ENCODE measurements around the gene RPIA. TPM values are rescaled to one million over a fixed set of nuclear protein-coding genes. Genes with fewer than 3 reads are reported as not detected.
"Not testable (repeated sequence)": the region's sequence is repeated elsewhere in the genome, so short reads cannot be mapped to it uniquely, and the experiment has no call there.

RPIA gene
- total RNA-seq, 1 donor from 2014 or later, result 15.2 TPM

DNA sequence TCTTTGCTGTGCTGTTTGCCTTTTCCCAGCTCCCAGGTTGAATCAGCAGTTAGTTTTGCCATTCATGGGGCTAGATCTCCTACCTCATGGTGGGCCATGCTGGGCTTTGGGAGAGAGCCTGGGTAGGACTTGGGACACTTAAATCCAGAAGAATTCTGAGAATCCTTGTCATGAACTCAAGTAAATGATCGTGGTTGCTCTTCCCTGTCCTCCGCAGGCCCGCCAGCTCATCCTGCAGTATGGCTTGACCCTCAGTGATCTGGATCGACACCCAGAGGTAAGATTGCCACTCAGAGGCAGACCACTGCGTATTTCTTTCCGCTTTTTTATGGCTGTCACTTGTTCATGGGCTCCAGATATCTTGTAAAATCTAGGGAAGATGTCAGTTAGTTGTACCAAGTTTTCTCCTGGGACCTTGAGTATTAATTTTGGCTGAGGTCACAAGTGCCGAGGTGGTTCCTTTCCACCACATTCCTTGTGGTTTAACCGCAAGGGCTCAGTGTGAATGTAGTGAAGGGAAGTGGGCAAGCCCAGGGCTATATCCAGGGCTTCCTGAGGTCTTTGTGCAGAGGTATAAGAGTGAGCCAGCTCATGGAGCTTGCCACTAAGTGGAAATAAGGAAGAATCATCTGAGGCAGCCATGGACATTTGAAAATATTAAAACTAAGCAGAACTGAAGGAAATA, 37.7 kb downstream of the RPIA start:
- DNase-seq (ENCODE audit: extremely low read depth, low read depth, low spot score), result no peak

DNA sequence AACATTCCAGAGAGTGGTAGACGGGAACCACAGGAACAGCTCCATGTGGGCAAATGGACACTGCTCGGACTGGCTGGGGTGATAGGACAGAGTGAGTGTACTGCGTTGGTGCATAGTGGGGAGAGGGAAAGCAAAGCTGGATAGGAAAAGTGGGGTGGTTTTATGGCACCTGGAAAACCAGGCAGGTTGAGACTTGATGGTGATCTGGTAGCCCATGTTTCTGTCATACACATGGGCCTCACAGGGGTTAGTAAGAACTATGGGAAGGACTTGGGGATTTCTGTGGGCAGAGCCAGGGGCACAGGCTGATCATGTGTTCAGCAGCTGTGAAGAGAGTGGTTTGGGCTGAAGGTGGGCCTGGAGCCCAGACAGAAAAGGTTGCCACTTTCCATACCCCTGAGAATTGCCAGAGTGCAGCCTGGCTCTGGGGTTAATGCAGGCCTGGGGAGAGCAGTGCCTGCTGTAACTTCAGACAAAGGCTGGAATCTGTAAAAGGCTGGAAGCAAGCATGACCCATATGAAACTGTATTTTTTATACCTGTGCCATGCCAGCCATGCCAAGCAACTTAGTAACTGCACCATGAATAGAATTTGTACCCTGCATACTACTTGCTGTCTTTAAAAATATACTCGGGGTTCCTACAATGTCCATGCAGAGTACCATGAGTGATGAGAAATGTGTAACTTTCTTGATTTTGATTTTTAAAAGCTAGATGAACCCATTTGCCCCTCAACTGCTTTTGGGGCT, 41.9 kb downstream of the RPIA start:
- no peak for DNase-seq (ENCODE audit: extremely low read depth, low read depth, low spot score)

DNA sequence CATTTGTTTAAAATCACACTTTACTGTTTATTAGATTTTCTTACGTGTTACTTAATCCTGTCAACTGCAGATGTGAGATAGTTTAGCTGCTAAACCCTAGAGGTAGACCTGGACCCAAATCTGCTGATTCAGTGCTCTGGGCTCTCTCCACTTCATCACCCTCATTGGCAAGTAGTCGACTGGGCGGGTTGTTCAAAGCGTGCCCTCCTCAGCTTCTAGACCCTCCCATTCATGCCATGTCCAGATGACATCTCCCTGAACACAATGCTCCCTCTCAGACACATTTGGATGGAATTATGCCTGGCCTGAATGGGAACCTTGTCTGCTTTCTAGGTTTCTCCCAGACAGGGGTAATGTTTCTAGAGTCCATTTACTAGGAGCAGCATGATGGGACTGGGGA, 43.7 kb downstream of the RPIA start:
- DNase-seq (ENCODE audit: extremely low read depth, low read depth, low spot score), result no peak

DNA sequence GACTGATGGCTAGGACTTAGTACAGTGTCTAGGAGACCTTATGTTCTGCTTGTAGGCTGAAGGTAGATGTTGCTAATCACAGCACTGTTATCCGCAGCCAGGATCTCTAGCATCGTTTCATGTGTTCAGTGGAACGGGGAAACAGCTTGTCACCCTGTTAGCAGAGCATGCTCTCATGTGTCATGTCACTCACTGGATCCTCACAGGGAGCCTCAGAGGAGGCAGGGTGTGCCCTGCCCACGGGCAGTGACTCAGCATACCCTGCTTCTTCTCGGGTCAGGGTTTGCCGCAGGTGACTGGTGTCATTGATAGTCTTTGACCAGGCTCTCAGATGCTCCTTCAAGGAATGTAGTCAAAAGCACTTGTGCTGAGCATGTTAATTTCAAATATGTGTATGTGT, 44.4 kb downstream of the RPIA start:
- DNase-seq (ENCODE audit: extremely low read depth, low read depth, low spot score), result no peak

DNA sequence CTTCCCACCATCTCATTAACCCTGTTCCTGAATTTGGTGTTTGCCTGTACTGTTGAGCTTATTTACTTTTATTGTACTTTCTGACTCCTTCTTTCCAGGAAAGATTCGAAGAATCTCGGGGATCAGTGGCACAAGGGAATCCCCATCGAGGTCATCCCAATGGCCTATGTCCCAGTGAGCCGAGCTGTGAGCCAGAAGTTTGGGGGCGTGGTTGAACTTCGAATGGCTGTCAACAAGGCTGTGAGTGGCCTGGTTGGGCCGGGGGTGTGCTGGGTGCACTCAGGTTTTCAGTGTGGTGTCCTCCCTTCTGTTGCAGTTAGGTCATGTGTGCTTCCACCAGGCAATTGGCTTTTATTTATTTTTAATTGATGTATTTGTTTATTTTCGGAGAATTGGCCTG, 45.0 kb downstream of the RPIA start:
- no peak for DNase-seq (ENCODE audit: extremely low read depth, low read depth, low spot score)

DNA sequence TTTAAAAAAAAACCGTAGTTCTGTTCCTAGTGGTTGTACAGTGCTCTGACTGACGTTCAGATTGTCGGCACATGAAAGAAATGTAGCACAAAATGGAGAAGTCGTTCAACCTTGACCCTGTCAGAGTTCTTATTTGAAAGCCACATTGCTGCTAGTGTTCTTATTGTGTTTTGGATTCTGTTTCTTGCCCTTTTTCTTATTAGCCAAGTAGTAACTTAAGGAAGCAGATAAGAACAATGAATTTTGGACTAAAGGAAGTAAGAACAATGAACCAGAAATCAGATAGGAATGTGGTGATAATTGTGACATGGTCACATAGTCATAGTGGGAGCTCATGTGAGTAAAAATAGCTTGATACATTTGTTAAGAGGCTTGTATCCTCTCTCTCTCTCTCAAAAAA, 45.9 kb downstream of the RPIA start:
- peak; percentile 95 for DNase-seq (ENCODE audit: extremely low read depth, low read depth, low spot score)

DNA sequence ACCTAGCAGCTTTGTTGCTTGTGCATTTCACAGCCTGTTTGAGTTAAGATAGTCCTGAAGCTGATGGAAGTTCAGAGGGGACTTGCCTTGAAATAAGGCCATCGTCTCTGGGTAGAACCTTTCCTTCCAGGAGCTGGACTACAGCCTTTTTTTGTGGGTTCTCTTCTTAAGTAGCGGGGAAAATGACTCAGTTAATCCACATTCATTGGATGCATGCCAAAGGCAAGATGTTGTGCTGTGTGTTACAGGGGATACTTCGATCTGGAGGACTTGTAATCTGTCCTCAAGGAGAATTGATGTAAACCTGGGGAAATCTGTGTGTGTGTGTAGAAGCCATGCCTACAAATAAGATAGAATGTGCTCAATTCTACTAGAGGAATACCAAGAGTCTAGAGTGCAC, 46.8 kb downstream of the RPIA start:
- DNase-seq (ENCODE audit: extremely low read depth, low read depth, low spot score), result peak; percentile 75

DNA sequence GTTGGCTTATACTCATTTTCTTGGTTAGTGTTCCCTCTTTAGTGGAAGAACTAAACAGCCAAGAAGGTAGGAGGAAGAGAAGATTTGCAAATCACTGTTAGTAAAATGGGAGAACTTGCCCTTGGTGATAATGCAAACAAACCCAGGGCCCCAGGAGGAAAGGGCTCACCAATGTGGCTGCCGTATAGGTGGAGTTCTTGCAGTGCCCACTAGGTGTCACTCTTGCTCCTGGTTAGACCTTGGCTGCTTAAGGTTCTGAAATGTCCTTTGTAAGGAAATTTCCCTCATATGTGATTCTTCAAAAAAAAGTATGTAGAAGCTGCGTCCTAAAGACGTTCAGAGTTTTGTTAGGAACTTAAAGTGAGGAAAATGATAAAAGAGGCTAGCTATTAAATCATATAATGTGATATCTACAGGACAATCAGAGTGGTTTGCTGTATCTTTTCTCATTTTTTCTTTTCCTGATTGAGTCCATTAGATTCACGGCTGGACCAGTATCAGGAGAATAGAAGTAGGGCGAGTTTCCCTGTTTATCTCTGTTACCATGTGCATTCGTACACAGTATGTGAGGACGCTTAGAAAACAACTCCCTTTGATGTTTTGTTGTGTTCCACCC, 48.6 kb downstream of the RPIA start:
- DNase-seq (ENCODE audit: extremely low read depth, low read depth, low spot score), result peak; percentile 77

DNA sequence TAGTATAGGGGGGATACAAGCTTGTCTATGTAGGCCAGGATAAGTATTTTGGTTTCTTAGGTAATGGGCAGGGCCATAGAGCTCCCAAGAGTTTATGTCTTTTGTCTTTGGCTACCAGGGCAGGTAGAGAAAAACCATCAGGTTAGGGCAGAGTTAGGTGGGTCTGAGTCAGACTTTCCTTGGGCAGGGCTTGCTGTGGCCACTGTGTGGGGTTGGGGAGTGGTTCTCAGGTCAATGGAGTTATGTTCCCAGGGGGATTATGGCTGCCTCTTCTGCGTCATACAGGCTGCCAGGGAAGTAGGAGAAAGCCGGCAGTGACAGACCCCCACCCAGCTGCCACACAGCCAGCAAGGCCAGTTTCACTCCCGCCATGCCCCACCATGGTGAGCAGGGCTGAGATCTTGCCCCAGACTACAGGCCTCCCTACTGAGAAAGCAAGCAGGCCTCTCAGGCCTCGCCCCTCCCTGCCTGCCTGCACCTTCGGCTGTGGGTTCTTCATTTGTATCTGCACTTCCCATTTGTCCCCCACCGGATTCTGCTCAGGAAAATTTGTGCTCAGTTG, 55.5 kb downstream of the RPIA start:
- no peak for DNase-seq (ENCODE audit: extremely low read depth, low read depth, low spot score)

DNA sequence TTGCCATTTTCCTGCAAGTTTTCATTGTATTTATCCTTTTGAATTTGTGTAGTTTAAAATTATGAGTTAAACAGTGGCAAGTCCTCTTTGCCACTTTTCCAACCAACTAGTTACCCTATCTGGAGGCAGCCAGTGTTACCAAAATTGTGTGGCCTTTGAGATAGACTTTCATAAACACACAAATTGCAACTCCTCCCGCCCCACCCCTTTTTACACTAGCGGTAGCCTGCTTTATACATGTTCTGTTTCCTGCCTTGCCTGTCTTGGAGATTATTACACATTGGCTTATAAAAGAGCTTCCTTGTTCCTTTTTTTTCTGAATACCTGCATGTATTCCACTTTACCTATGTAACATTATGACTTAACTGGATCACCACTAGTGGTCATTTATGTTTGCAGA, 56.5 kb downstream of the RPIA start:
- no peak for DNase-seq (ENCODE audit: extremely low read depth, low read depth, low spot score)

DNA sequence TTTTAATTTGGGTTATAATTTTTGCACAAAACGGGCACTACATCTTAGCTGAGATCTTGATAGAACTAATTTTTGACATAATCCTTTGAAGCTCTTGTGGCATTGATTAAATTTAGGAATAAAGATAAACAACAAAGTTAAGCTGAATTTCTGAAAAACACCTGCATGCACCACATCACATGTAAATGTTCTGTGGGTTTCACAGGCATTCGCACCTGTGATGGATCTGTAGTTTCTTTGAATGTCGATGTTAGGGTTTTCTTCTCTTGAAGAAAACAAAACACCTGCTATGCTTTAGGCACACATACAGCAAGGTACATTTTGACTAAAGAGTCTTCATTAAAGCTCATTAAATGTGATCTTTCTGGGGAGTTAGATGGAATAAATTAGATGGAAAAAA, 60.3 kb downstream of the RPIA start:
- no peak for DNase-seq (ENCODE audit: extremely low read depth, low read depth, low spot score)

DNA sequence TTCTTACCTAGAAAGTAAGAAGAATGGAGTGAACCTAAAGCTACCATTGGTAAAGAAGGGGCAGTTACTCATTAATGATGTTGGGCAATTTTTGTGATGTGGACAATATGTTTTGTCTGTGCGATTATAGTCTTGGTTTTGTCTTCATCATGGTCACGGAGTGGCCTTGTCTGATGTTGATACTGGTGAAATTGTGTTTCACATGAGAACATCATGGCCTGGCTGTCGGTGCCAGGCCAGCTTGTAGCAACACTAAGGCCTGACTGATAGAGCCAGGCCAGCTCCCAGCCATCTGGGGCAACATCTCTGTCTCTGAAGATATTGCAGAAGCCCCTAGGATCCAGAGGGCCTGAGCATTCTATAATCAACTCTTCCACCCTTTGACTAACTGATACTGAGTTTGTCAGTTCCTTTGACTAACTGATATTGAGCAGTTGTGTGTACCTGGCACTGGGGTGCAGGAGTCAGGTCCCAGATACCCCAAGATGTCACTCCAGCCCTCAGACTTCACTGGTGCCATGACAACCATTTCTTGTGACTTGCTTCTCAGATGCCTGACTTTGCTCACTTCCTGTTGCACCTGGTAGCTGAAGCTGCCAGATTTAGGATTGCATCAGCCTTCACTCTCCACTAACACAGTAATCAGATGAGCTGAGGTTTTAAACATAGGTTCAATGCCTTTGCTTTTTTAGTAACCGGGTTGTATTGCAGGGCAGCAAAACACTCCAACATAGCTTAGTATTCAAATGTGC, 62.5 kb downstream of the RPIA start:
- no peak for DNase-seq (ENCODE audit: extremely low read depth, low read depth, low spot score)

DNA sequence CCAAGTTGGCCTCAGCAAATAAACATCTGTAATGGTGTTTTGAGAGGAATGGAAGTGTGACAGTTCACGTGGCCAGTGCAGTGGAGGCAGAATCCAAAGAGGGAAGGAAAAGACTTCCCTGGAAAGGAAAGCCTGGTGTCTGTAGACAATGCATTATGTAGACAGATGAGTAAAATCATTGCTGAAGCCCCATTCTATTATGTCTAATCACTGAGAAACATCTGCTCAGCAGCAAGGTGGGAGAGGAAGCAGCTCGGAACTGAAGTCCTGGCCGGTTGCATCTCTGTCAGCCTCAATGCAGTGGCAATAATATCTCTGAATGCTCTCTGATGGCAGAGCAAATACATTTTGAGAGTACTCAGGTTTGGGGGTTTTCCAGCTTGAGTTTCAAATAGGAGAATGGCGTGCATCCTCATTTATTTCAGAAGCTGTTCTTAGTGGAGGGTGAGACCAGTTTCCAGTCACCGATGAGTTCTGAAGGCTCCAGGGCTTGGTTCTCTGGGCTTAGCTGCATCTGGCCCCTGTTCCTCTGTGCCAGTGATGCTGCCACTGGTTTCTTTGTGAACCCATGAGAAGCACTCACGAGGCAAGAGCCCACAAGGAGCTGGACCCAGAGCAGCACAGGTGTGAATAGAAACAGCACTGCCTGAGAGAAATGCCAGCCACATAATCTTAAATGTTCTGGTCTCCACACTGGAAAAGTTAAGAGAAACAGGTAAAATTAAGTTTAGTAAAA, 63.3 kb downstream of the RPIA start:
- DNase-seq (ENCODE audit: extremely low read depth, low read depth, low spot score), result no peak

DNA sequence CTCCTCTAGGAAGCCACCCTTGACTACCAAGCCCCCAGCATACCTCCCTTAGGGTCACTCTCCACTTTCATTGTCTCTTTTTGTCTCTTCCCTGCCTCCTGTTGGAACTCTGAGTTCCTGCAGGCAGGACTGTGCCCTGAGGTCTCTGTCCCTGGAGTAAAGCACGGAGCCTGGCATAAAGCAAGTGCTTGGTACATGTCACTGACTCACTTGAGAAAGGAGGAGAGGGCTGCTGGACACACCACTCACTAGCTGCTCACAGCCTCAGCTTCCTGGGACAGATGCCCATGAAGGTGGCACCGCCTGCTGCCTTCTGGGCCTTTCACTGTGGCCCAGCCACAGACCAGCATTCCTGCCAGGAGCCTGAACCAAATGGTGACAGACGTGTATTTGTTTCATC, 64.4 kb downstream of the RPIA start:
- DNase-seq (ENCODE audit: extremely low read depth, low read depth, low spot score), result no peak

DNA sequence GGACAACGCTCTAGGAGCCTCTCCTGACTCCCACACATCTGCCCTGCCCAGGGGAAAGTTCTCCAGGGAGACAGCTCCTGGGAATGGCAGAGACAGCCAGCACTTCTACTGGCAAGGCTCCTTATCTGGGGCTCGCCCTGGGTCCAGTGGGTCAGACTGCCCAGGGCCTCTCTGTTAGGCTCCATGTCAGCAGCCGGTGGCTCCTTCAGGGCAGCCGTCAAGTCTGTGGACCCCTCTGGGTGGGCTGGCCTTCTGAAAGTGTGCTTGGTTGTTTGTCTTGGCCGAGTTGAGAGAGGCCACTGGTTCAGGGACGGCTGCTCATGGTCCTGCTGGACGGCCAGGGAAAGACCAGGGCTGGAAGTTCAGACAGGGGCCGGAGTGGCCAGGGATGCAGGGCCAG, 65.6 kb downstream of the RPIA start:
- no peak for DNase-seq (ENCODE audit: extremely low read depth, low read depth, low spot score)

DNA sequence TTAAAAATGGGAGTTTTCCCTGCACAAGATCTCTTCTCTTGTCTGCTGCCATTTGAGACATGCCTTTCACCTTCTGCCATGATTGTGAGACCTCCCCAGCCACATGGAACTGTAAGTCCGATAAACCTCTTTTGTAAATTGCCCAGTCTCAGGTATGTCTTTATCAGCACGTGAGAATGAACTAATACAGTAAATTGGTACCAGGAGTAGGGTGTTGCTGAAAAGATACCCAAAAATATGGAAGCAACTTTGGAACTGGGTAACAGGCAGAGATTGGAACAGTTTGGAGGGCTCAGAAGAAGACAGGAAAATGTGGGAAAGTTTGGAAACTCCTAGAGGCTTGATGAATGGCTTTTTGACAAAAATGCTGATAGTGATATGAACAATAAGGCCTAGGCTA, 67.2 kb downstream of the RPIA start:
- not testable (repeated sequence) for DNase-seq (ENCODE audit: extremely low read depth, low read depth, low spot score)

DNA sequence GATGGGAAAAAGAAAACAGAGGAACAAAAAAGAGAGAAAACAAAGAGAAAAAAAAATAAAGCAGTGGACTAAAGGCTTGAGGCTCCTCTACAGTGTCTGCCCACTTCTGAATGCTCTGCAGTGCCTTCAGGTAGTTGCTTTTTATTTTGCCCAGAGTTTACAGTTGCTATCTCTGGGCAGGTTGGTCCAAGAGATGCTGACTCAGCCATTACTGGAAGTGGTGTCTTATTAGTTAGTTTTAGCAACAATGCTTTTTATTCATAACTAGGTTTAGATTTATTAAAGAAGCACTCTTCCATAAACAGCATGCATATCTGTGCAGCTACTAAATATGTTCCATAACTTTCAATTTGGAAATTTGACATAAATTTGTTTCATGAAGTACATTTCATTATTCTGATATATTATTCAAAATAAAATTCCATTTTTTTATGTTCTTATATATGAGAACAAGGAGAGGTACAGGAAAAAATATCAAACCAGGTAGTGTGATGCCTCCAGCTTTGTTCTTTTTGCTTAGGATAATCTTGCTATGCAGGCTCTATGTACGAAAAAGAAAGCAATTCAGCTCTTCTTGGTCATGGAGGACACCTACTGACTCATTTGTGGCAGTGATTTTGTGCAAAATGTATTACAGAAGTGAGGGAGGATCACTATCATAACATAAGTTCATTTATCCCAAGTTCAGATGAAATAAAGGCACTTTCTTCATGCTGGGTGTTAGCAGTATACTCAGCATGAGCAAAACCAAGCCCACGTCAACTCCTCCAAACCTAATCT, 69.5 kb downstream of the RPIA start:
- DNase-seq (ENCODE audit: extremely low read depth, low read depth, low spot score), result no peak

DNA sequence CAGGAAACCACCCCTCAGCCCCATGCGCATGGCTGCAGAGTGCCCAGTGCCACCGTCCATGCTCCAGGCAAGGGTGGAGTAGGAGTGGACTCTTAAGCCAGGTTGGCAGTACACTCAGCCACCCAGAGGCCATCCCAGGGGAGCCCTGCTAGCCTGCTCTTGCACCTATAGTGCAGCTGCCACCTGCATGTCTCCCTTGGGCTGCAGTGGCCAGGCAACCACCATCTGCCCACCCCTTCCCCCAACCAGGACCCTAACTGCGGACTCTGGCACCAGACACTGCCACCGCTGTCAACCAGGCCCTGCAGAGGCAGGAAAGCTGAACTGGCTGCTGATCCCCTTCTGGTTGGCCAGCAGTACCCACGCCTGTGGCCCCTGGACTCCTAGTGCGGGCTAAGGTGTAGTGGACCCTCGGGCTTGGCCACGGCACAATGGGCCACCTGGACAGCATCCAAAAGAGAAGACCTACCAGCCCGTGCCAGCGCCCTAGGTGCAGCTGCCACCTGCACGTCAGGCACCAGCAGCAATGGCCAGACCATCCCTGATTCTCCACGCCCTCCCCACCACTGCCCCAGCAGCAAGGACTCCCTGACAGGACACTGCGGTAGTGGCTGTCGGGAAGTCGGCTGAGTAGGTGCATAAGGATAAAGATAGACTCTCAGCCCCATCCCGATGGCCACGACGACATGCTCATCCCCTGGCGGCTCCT, 72.8 kb downstream of the RPIA start:
- no peak for DNase-seq (ENCODE audit: extremely low read depth, low read depth, low spot score)

DNA sequence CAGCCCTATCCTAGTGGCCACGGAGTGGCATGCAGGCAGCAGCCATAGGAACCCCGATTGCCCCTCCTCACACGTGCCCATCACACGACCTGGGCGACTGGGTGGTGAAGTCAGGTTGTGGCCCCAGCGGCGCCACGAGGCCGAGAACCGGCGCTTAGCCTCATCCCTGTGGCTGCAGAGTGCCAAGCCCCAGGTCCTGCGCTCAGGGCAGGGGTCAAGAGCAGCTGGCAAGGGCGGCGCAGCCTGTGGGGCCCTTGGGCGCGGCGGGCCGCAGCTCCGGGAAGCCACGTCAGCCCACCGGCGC, 73.3 kb downstream of the RPIA start:
- DNase-seq (ENCODE audit: extremely low read depth, low read depth, low spot score), result no peak
